ENCODE results near the gene EEF1B2.
"Not testable (repeated sequence)": the region's sequence is repeated elsewhere in the genome, so short reads cannot be mapped to it uniquely, and the experiment has no call there.

The EEF1B2 gene

DNA sequence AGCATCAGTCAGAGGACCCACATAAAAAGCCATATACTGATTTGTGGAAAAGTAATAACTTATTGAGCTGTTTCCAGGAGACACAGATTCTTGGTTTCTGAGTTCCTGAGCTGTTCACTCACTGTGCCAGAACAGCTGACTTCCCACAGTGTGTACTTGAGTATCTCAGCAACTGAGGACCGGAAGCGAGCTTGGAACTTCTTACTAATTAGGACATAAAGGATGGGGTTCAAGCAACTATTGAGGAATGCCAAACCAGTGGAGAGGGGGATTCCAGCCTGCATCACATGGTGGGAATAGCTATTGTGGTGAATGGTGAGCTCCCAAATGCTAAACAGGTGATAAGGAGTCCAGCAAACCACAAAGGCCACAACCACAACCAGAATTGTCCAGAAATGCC is 16.4 kb downstream of the EEF1B2 start:
- Histone ChIP-seq H3K36me3 (ENCODE audit: insufficient read depth, low read length) (peaks cover 8% of the 10 kb centered on the region), H3K9me3 (ENCODE audit: low read length) (no peaks in the 10 kb centered on the region), H3K27me3 (ENCODE audit: insufficient read depth, low read length) (no peaks in the 10 kb centered on the region), H2AFZ (ENCODE audit: low read depth, low read length) (no peak overlapping the region), H3K4me3 (ENCODE audit: low read length) (no peak overlapping the region), H3K4me1 (ENCODE audit: insufficient read depth, low read length) (no peaks in the 10 kb centered on the region)

DNA sequence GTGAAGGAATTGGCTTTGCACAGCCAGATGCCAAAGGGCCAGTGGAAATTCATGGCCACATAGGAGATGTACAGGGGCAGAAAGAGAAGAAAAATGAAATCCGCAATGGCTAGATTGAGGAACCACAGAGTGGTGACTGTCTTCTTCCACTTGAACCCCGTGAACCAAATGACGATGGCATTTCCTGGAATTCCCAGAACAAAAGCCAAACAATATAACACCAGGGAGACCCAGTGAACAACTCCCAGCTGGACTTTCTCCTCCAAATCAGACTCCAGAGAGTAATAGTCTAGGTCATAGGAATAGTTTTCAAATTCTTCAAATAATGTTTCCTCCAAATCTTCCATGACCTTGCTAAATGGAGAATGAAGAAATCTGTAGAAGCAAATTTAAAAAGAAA is 17.2 kb downstream of the EEF1B2 start:
- Histone ChIP-seq H3K27me3 (ENCODE audit: insufficient read depth, low read length) (no peaks in the 10 kb centered on the region), H3K4me1 (ENCODE audit: insufficient read depth, low read length) (no peaks in the 10 kb centered on the region), H3K9me3 (ENCODE audit: low read length) (no peaks in the 10 kb centered on the region), H3K4me3 (ENCODE audit: low read length) (no peak overlapping the region), H2AFZ (ENCODE audit: low read depth, low read length) (no peak overlapping the region), H3K36me3 (ENCODE audit: insufficient read depth, low read length) (peaks cover 8% of the 10 kb centered on the region)

DNA sequence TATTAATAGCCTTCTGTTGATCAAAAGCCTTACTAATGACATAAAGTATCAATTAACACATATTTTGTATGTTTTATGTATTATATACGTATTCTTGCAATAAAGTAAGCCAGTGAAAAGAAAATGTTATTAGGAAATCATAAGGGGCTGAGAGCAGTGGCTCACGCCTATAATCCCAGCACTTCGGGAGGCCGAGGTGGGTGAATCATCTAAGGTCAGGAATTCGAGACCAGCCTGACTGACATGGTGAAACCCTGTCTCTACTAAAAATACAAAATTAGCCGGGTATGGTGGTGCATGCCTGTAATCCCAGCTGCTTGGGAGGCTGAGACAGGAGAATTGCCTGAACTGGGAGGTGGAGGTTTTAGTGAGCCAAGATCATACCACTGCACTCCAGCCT is 21.8 kb downstream of the EEF1B2 start:
- not testable (repeated sequence) for H3K4me1 ChIP-seq (ENCODE audit: insufficient read depth, low read length); H3K36me3 ChIP-seq (ENCODE audit: insufficient read depth, low read length); H3K9me3 ChIP-seq (ENCODE audit: low read length); H3K27me3 ChIP-seq (ENCODE audit: insufficient read depth, low read length); H3K4me3 ChIP-seq (ENCODE audit: low read length); H2AFZ ChIP-seq (ENCODE audit: low read depth, low read length)

DNA sequence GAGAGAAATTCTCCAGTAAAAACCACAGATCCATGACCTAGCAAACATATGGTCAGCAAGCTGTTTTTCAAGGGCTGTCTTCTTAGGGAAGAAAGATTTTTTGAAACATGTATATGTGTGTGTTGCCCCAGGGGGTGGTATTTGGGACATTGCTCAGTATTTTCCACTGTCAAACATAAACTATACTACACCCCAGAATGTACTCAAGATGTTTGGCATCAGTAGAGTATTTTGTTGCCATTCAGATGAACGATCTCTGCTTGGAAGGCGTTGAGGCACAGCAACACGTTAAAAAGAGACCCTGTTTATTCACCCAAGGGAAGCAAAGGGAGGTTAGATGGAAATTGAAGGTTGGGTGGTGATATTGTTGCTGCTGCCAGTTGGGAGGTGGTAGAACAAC is 30.0 kb downstream of the EEF1B2 start:
- H3K9me3 ChIP-seq (ENCODE audit: low read length): peaks cover 3% of the 10 kb centered on the region

DNA sequence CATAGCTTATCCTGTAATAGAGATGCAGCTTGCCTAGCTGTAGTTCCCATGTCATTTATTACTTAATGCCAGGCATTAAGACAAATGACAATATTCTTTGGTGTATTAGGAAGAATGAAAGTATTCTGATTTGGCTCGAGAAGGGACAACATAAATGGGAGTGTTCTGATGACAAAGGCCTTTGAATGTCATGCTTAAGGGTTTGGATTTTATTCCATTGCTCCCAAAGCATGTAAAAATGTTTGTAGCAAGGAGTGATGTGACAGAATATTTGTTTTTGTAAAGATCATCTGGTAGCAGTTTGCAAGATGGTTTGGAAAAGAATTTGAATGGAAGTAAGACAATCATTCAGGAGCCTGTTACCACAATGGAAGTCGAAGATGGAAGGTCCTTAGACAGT is 30.4 kb downstream of the EEF1B2 start:
- no peak overlapping the region for H2AFZ ChIP-seq (ENCODE audit: low read depth, low read length)
- peaks cover 3% of the 10 kb centered on the region for H3K9me3 ChIP-seq (ENCODE audit: low read length)
- H3K36me3 ChIP-seq (ENCODE audit: insufficient read depth, low read length): no peaks in the 10 kb centered on the region
- no peaks in the 10 kb centered on the region for H3K27me3 ChIP-seq (ENCODE audit: insufficient read depth, low read length)
- H3K4me3 ChIP-seq (ENCODE audit: low read length): no peak overlapping the region
- H3K4me1 ChIP-seq (ENCODE audit: insufficient read depth, low read length): no peaks in the 10 kb centered on the region

More for the DNA sequence above, 30.0 kb downstream of the EEF1B2 start:
- Histone ChIP-seq H2AFZ (ENCODE audit: low read depth, low read length) (no peak overlapping the region), H3K36me3 (ENCODE audit: insufficient read depth, low read length) (no peaks in the 10 kb centered on the region), H3K4me3 (ENCODE audit: low read length) (no peak overlapping the region), H3K27me3 (ENCODE audit: insufficient read depth, low read length) (no peaks in the 10 kb centered on the region), H3K4me1 (ENCODE audit: insufficient read depth, low read length) (no peaks in the 10 kb centered on the region)

DNA sequence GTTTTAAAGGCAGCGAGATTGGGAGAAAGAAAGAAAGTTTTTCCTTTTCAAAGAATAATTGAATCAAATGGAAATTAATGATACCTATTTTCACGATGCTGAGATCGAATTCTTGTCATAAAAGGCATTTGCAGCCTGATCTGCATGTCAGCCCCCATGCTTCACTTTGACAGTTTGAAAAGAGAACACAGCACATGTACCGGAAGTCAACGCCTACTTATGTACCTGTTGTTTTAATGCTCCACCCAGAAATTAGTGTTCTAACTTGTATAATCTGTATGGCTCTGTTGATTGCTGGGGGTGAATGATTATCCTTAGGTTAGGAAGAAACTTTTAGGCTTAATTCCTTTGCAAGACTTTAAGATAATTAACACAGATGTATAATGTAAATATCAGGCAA is 31.0 kb downstream of the EEF1B2 start:
- H3K4me1 ChIP-seq (ENCODE audit: insufficient read depth, low read length): no peaks in the 10 kb centered on the region
- H3K9me3 ChIP-seq (ENCODE audit: low read length): peaks cover 3% of the 10 kb centered on the region
- H2AFZ ChIP-seq (ENCODE audit: low read depth, low read length): no peak overlapping the region
- no peaks in the 10 kb centered on the region for H3K36me3 ChIP-seq (ENCODE audit: insufficient read depth, low read length)
- H3K4me3 ChIP-seq (ENCODE audit: low read length): no peak overlapping the region
- H3K27me3 ChIP-seq (ENCODE audit: insufficient read depth, low read length): no peaks in the 10 kb centered on the region

DNA sequence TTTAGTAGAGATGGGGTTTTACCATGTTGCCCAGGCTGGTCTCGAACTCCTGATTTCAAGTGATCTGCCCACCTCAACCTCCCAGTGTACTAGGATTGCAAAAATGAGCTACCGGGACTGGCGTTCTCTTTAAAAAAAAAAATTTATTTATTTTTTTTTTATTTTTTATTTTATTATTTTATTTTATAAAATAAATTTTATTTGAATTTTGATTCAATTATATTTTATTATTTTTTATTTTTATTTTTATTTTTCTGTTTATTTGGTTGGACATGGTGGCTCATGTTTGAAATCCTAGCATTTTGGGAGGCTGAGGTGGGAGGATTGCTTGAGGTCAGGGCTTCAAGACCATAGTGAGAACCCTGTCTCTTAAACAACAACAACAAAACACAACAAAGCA is 32.5 kb downstream of the EEF1B2 start:
- no peak overlapping the region for H3K4me3 ChIP-seq (ENCODE audit: low read length)
- no peaks in the 10 kb centered on the region for H3K36me3 ChIP-seq (ENCODE audit: insufficient read depth, low read length)
- no peaks in the 10 kb centered on the region for H3K27me3 ChIP-seq (ENCODE audit: insufficient read depth, low read length)
- H2AFZ ChIP-seq (ENCODE audit: low read depth, low read length): no peak overlapping the region
- no peaks in the 10 kb centered on the region for H3K4me1 ChIP-seq (ENCODE audit: insufficient read depth, low read length)
- H3K9me3 ChIP-seq (ENCODE audit: low read length): no peaks in the 10 kb centered on the region

DNA sequence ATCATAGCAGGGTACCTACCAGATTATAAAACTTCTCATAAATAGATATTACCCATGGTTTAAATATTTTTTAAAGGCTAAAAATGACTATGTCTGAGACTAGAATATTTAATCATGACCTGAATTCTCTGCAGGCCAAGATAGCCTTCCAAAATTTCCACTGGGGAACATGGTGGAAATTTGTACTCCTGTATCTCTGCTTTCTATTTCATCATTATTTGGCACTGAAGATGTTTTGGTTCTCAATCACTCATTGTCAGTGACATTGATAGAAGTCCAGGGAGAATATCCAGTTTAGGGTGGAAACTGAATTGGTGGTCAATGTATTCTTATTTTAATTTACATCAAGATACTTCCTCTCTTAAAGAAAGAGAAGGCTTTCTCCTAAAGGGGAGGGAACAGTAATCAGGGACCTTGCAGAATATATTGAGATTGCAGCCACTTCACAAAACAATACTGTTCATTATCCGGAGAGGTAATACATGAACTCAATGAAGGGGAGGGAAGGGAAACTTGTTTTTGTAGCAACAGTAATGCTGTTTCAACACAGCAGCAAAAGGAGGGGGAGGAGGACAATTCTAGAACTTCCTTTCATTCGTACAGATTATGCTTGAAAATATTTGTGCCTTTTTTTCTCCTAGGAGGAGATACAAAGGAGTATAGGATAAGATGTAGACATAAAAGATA is 34.1 kb downstream of the EEF1B2 start:
- no peaks in the 10 kb centered on the region for H3K9me3 ChIP-seq (ENCODE audit: low read length)
- H3K4me3 ChIP-seq (ENCODE audit: low read length): no peak overlapping the region
- no peaks in the 10 kb centered on the region for H3K36me3 ChIP-seq (ENCODE audit: insufficient read depth, low read length)
- H2AFZ ChIP-seq (ENCODE audit: low read depth, low read length): no peak overlapping the region
- no peaks in the 10 kb centered on the region for H3K4me1 ChIP-seq (ENCODE audit: insufficient read depth, low read length)
- no peaks in the 10 kb centered on the region for H3K27me3 ChIP-seq (ENCODE audit: insufficient read depth, low read length)

DNA sequence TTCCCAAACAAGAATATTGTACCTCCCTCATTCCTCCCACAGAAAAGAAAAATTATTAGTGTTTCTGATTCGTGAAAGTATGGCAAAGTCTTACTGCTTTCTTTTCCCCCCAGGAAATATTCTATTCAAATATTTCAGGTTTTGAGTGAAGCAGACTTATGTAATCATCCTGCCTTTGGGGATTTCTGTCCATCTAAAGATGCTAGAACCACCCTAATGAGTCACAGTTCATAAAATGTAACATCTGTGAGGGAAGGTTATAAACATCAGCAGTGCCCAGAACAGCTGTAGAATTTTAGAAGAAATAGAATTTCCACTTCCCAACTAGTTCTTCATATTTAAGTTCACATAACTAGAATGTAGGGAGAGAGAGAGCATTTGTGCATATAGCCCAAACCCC is 39.0 kb downstream of the EEF1B2 start:
- Histone ChIP-seq H3K4me1 (ENCODE audit: insufficient read depth, low read length) (no peaks in the 10 kb centered on the region), H2AFZ (ENCODE audit: low read depth, low read length) (no peak overlapping the region), H3K36me3 (ENCODE audit: insufficient read depth, low read length) (peaks cover 4% of the 10 kb centered on the region), H3K4me3 (ENCODE audit: low read length) (no peak overlapping the region), H3K27me3 (ENCODE audit: insufficient read depth, low read length) (no peaks in the 10 kb centered on the region), H3K9me3 (ENCODE audit: low read length) (no peaks in the 10 kb centered on the region)

DNA sequence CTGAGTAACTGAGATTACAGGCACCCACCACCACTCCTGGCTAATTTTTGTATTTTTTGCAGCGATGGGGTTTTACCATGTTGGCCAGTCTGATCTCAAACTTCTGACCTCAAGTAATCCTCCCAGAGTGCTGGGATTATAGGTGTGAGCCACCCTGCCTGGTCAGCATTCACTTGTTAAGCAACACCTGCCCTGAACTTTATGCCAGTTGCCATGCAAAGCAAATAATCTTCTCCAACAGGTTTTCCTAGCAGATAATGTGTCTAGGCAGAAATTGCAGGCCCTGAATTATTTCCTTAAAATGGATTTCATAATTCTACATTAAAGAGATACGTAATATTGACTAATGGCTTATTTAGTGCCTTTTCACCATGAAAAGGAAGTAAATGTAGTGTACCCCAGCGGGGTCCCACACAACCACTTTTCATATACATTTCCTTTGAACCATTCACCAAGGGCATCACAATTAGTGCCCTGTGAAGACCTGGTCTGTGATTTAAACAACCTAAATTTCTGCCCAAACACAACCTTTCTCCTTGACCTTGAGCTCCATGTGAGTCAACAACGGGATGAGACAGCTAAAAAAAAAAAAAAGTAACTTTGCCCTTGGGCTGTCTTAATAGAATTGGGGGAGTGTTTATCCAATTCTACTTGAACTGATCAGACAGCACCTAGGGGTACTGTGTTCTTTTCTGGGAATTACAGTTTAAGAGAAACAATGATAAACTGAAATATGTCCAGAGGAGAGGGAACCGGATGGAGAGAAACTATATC is 41.6 kb downstream of the EEF1B2 start:
- no peaks in the 10 kb centered on the region for H3K9me3 ChIP-seq (ENCODE audit: low read length)
- H3K36me3 ChIP-seq (ENCODE audit: insufficient read depth, low read length): peaks cover 9% of the 10 kb centered on the region
- H3K27me3 ChIP-seq (ENCODE audit: insufficient read depth, low read length): no peaks in the 10 kb centered on the region
- no peaks in the 10 kb centered on the region for H3K4me1 ChIP-seq (ENCODE audit: insufficient read depth, low read length)
- no peak overlapping the region for H3K4me3 ChIP-seq (ENCODE audit: low read length)
- H2AFZ ChIP-seq (ENCODE audit: low read depth, low read length): no peak overlapping the region

DNA sequence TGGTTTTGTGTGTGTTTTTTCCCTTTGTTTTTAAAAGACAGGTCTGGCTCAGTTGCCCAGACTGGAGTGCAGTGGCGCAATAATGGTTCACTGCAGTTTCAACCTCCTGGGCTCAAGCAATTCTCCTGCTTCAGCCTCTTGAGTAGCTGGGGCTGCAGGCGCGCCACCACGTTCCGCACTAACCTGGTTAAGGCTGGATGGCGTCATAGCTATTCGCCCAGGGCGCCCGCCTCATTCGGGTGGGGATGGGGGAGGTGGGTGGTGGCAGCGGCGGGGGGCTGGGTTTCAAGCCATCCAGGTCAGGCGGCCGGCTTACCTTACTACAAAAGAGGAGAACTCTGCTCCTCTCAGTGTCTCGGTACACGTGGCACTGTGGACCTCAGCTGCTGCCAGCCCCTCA is 42.8 kb downstream of the EEF1B2 start:
- Histone ChIP-seq H2AFZ (ENCODE audit: low read depth, low read length) (no peak overlapping the region), H3K4me3 (ENCODE audit: low read length) (no peak overlapping the region)

DNA sequence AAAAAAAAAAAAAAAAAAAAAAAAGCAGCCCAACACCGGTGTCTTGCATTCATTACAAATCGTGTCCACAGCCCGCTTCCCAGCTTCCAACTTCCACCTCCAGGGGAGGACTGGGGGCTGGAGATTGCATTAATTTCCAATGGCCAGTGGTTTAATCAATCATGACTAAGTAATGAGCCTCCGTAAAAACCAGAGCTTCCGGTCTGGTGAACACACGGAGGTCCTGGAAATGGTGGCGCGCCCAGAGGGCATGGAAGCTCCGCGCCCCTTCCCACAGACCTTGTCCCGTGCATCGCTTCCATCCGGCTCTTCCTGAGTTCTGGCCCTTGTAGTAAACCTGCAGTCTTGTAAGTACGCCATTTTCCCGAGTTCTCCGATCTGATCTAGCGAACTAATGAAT is 43.6 kb downstream of the EEF1B2 start:
- no peaks in the 10 kb centered on the region for H3K27me3 ChIP-seq (ENCODE audit: insufficient read depth, low read length)
- no peak overlapping the region for H2AFZ ChIP-seq (ENCODE audit: low read depth, low read length)
- H3K36me3 ChIP-seq (ENCODE audit: insufficient read depth, low read length): peaks cover 13% of the 10 kb centered on the region
- no peaks in the 10 kb centered on the region for H3K9me3 ChIP-seq (ENCODE audit: low read length)
- H3K4me1 ChIP-seq (ENCODE audit: insufficient read depth, low read length): no peaks in the 10 kb centered on the region
- no peak overlapping the region for H3K4me3 ChIP-seq (ENCODE audit: low read length)

More for the DNA sequence above, 42.8 kb downstream of the EEF1B2 start:
- peaks cover 13% of the 10 kb centered on the region for H3K36me3 ChIP-seq (ENCODE audit: insufficient read depth, low read length)
- no peaks in the 10 kb centered on the region for H3K9me3 ChIP-seq (ENCODE audit: low read length)
- no peaks in the 10 kb centered on the region for H3K27me3 ChIP-seq (ENCODE audit: insufficient read depth, low read length)
- H3K4me1 ChIP-seq (ENCODE audit: insufficient read depth, low read length): no peaks in the 10 kb centered on the region

DNA sequence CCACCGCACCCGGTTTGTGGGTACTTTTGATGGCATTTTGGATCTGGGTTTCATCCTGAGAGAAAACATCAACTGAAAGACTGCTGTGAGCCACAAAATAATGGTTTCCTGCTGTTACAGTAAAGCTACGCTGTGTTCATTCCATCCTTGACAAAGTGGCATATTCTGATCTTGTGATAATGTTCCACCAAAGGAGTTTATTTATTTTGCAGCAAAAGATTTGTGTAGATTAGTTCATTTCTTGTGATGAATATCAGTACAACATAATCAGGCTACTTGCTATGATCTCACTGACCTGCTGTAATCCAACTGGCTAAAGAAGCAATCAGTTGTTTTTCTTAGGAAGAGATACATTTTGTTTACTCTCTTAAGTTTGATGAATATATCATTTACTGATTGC is 45.0 kb downstream of the EEF1B2 start:
- Histone ChIP-seq H2AFZ (ENCODE audit: low read depth, low read length) (no peak overlapping the region), H3K36me3 (ENCODE audit: insufficient read depth, low read length) (peaks cover 13% of the 10 kb centered on the region), H3K27me3 (ENCODE audit: insufficient read depth, low read length) (no peaks in the 10 kb centered on the region), H3K4me3 (ENCODE audit: low read length) (no peak overlapping the region), H3K9me3 (ENCODE audit: low read length) (no peaks in the 10 kb centered on the region), H3K4me1 (ENCODE audit: insufficient read depth, low read length) (no peaks in the 10 kb centered on the region)

DNA sequence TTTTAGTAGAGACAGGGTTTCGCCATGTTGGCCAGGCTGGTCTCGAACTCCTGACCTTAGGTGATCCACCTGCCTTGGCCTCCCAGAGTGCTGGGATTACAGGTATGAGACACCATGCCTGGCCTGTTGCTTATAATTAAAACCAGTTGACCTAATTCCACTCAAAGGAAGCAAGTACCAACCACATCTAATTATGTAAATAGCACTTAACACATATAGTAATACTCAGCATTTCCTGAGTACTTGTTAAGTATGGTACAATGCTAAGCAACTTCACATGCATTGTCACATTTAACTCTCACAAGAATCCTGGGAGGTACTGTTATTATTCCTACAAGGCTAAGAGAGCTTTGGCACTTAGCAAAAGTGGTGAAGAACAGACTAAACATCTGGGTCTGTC is 47.6 kb downstream of the EEF1B2 start:
- H2AFZ ChIP-seq (ENCODE audit: low read depth, low read length); H3K27me3 ChIP-seq (ENCODE audit: insufficient read depth, low read length): not testable (repeated sequence)

More for the DNA sequence above, 47.6 kb downstream of the EEF1B2 start:
- H3K4me1 ChIP-seq (ENCODE audit: insufficient read depth, low read length); H3K4me3 ChIP-seq (ENCODE audit: low read length); H3K9me3 ChIP-seq (ENCODE audit: low read length): not testable (repeated sequence)
- peaks cover 13% of the 10 kb centered on the region for H3K36me3 ChIP-seq (ENCODE audit: insufficient read depth, low read length)

Measured in neuron (in vitro differentiated cells).